Neutrophil (primary cell): ENCODE measurements around the gene RABGAP1L.
"Not testable (repeated sequence)": the region's sequence is repeated elsewhere in the genome, so short reads cannot be mapped to it uniquely, and the experiment has no call there.

ENCODE experiments used
- H3K27ac ChIP-seq: fragments of 200-600 bp; sonication (generic); 2 replicates; pipeline ENCODE4 v1.5.1; 2016; ENCODE audit warnings: mild to moderate bottlenecking, moderate library complexity
- H3K27me3 ChIP-seq: fragments of 200-600 bp; sonication (generic); 2 replicates; pipeline ENCODE4 v1.6.0; 2016; ENCODE audit warnings: mild to moderate bottlenecking
- H3K36me3 ChIP-seq: fragments of 200-600 bp; sonication (generic); 2 replicates; pipeline ENCODE4 v1.5.1; 2017
- H3K4me1 ChIP-seq, 2 experiments: fragments of 200-600 bp in 1 of 2; sonication (generic) in 1 of 2; 1 replicate in 1 of 2; 2 replicates in 1 of 2; pipeline versions ENCODE4 v1.5.1 to v1.6.1; 2013 to 2016; ENCODE audit warnings: low read depth in 1 of 2, low read length in 1 of 2, mild to moderate bottlenecking in 1 of 2, moderate library complexity in 1 of 2; ENCODE audit not compliant: control insufficient read depth in 1 of 2, insufficient read depth in 1 of 2
- H3K4me3 ChIP-seq, 2 experiments: fragments of 200-600 bp in 1 of 2; sonication (generic) in 1 of 2; 1 replicate in 1 of 2; 2 replicates in 1 of 2; pipeline ENCODE4 v1.5.1; 2013 to 2016; ENCODE audit warnings: low read depth in 1 of 2, low read length in 1 of 2, mild to moderate bottlenecking in 1 of 2, moderate library complexity in 1 of 2
- H3K9me3 ChIP-seq: fragments of 200-600 bp; sonication (generic); 2 replicates; pipeline ENCODE4 v1.5.1; 2016
- CTCF ChIP-seq: fragments of 200-600 bp; sonication (generic); IDR thresholded peaks from 2 replicates; pipeline ENCODE4 v1.5.1; 2016; ENCODE audit warnings: antibody characterized with exemption

The RABGAP1L gene

GRCh38 chr1:174815036-174815435, 655.7 kb downstream of the RABGAP1L start:
- no peaks in the 10 kb centered on the region for H3K9me3 ChIP-seq
- H3K36me3 ChIP-seq = no peaks in the 10 kb centered on the region
- no peak overlapping the region for H3K4me3 ChIP-seq
- no peaks in the 10 kb centered on the region for H3K4me1 ChIP-seq
- no peaks in the 10 kb centered on the region for H3K27me3 ChIP-seq
- no peak overlapping the region for H3K27ac ChIP-seq
- TF ChIP-seq CTCF = no peak

GRCh38 chr1:174815474-174815908, 656.2 kb downstream of the RABGAP1L start:
- Histone ChIP-seq H3K36me3 (no peaks in the 10 kb centered on the region), H3K4me3 (no peak overlapping the region), H3K27me3 (no peaks in the 10 kb centered on the region), H3K4me1 (no peaks in the 10 kb centered on the region), H3K27ac (no peak overlapping the region), H3K9me3 (no peaks in the 10 kb centered on the region)
- no peak for TF ChIP-seq CTCF

GRCh38 chr1:174816621-174817020, 657.3 kb downstream of the RABGAP1L start:
- H3K9me3 ChIP-seq, H3K27me3 ChIP-seq, H3K36me3 ChIP-seq, H3K4me1 ChIP-seq, H3K27ac ChIP-seq, H3K4me3 ChIP-seq: not testable (repeated sequence)

- H3K36me3 ChIP-seq = no peaks in the 10 kb centered on the region
- no peak overlapping the region for H3K27ac ChIP-seq
- H3K4me1 ChIP-seq = no peaks in the 10 kb centered on the region
- no peaks in the 10 kb centered on the region for H3K27me3 ChIP-seq
- no peaks in the 10 kb centered on the region for H3K9me3 ChIP-seq
- TF ChIP-seq CTCF = no peak
- no peak overlapping the region for H3K4me3 ChIP-seq
These were observed 658.8 kb downstream of the RABGAP1L start for GRCh38 chr1:174818014-174818616.

- no peaks in the 10 kb centered on the region for H3K27me3 ChIP-seq
- no peak overlapping the region for H3K4me3 ChIP-seq
- TF ChIP-seq CTCF = no peak
- no peak overlapping the region for H3K27ac ChIP-seq
- no peaks in the 10 kb centered on the region for H3K4me1 ChIP-seq
- H3K9me3 ChIP-seq = no peaks in the 10 kb centered on the region
- H3K36me3 ChIP-seq = no peaks in the 10 kb centered on the region
These were observed 659.6 kb downstream of the RABGAP1L start for GRCh38 chr1:174818951-174819350.

- Histone ChIP-seq H3K27ac (no peak overlapping the region), H3K9me3 (no peaks in the 10 kb centered on the region), H3K27me3 (no peaks in the 10 kb centered on the region), H3K4me1 (no peaks in the 10 kb centered on the region), H3K4me3 (no peak overlapping the region), H3K36me3 (no peaks in the 10 kb centered on the region)
- TF ChIP-seq CTCF = no peak
These were observed 660.3 kb downstream of the RABGAP1L start for GRCh38 chr1:174819596-174819995.
